Measurements from ENCODE around the gene FHOD3. TPM values are rescaled to one million over a fixed set of nuclear protein-coding genes. Genes with fewer than 3 reads are reported as not detected.

Gene FHOD3
- total RNA-seq, 1 donor = 13.0 TPM

DNA sequence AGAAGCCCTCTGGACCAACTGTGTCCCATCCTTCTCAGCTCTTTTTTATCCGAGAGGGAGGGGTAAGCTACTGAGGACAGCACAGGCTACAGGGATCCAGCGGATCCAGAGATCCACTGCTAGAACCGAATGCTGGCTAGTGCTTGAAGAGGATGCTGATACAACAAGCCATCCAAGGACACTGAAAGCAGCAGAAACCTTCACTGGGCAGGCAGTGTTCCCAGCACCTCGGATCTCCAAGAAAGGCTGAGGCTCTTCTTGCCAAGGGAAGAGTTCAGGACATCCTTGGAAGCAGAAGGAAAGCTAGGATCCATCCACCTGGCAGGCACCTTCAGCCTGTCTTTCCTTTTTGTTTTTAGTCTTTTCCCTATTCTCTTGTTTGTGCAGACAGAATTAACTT is 13.2 kb upstream of the FHOD3 start:
- Histone ChIP-seq H3K4me3 (ENCODE audit: insufficient read depth, low read length) (no peak overlapping the region), H2AFZ (ENCODE audit: low read length) (peak overlapping the region; percentile 18), H3K79me2 (ENCODE audit: insufficient read depth, low read length) (no peaks in the 10 kb centered on the region), H3K36me3 (ENCODE audit: insufficient read depth, low read length) (no peaks in the 10 kb centered on the region), H4K20me1 (ENCODE audit: insufficient read depth, low read length) (no peaks in the 10 kb centered on the region), H3K4me2 (ENCODE audit: insufficient read depth, low read length) (peak overlapping the region; percentile 15), H3K9me3 (ENCODE audit: low read depth, low read length) (peaks cover 2% of the 10 kb centered on the region), H3K4me1 (ENCODE audit: insufficient read depth, low read length) (no peaks in the 10 kb centered on the region), H3K27ac (ENCODE audit: low read depth, low read length) (no peak overlapping the region), H3K27me3 (ENCODE audit: insufficient read depth, low read length) (peaks cover 7% of the 10 kb centered on the region)
- no peak for TF ChIP-seq CTCF (IDR thresholded peaks at IDR 0.05; ENCODE audit: extremely low read depth, low read depth, low read length)
- DNase-seq (ENCODE audit: insufficient read length, low spot score, missing footprints) = no peak

GRCh38 chr18:36284671-36285295 is 12.7 kb upstream of the FHOD3 start:
- Histone ChIP-seq H3K4me2 (ENCODE audit: insufficient read depth, low read length) (peak overlapping the region; percentile 15), H3K27ac (ENCODE audit: low read depth, low read length) (no peak overlapping the region), H3K27me3 (ENCODE audit: insufficient read depth, low read length) (peaks cover 3% of the 10 kb centered on the region), H3K4me1 (ENCODE audit: insufficient read depth, low read length) (no peaks in the 10 kb centered on the region), H2AFZ (ENCODE audit: low read length) (no peak overlapping the region), H3K4me3 (ENCODE audit: insufficient read depth, low read length) (no peak overlapping the region), H3K9me3 (ENCODE audit: low read depth, low read length) (peaks cover 2% of the 10 kb centered on the region), H3K79me2 (ENCODE audit: insufficient read depth, low read length) (no peaks in the 10 kb centered on the region), H3K36me3 (ENCODE audit: insufficient read depth, low read length) (no peaks in the 10 kb centered on the region), H4K20me1 (ENCODE audit: insufficient read depth, low read length) (no peaks in the 10 kb centered on the region)
- DNase-seq (ENCODE audit: insufficient read length, low spot score, missing footprints) = no peak
- peak; percentile 87 for TF ChIP-seq CTCF (IDR thresholded peaks at IDR 0.05; ENCODE audit: extremely low read depth, low read depth, low read length)

DNA sequence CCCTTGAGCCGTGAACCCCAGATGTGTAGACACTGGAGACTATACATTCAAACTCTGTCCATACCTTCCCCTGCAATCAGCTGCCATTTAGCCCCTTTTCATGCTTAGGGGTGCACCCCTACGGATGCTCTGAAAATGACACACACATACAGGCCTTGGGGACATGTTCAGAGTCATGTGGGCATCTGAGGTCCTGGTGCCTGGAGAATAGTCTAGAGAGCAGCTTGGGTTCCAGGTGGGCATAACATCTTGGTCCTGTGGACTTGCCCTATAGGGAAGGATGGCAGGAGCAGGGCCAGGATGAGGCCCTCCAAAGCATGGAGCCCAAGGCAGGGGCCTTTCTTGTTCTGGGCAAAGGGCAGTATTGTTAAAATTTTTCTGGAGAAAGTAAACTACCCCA is 9.9 kb upstream of the FHOD3 start:
- Histone ChIP-seq H4K20me1 (ENCODE audit: insufficient read depth, low read length) (no peaks in the 10 kb centered on the region), H3K79me2 (ENCODE audit: insufficient read depth, low read length) (no peaks in the 10 kb centered on the region), H3K36me3 (ENCODE audit: insufficient read depth, low read length) (no peaks in the 10 kb centered on the region), H3K4me1 (ENCODE audit: insufficient read depth, low read length) (no peaks in the 10 kb centered on the region), H3K27ac (ENCODE audit: low read depth, low read length) (no peak overlapping the region), H2AFZ (ENCODE audit: low read length) (no peak overlapping the region), H3K9me3 (ENCODE audit: low read depth, low read length) (peaks cover 2% of the 10 kb centered on the region), H3K4me2 (ENCODE audit: insufficient read depth, low read length) (no peak overlapping the region), H3K27me3 (ENCODE audit: insufficient read depth, low read length) (no peaks in the 10 kb centered on the region), H3K4me3 (ENCODE audit: insufficient read depth, low read length) (no peak overlapping the region)
- no peak for TF ChIP-seq CTCF (IDR thresholded peaks at IDR 0.05; ENCODE audit: extremely low read depth, low read depth, low read length)
- DNase-seq (ENCODE audit: insufficient read length, low spot score, missing footprints) = no peak

DNA sequence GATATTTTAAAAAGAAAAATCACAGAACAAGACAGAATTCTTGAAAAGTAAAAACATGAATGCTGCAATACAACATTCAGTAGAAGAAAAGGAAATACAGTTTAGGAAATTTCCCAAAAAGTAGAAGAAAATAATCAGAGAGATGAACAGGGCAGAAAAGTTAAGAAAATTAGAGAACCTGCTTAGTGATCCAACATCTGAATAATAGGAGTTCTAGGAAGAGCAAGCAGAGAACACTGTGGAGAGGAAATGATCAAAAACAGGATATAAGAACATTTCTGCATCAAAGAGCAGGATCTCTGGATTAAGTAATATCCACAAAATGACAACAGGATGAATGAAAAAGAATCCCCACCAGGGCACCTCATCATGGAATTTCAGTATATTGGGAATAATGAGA is 8.8 kb upstream of the FHOD3 start:
- no peaks in the 10 kb centered on the region for H3K36me3 ChIP-seq (ENCODE audit: insufficient read depth, low read length)
- no peak overlapping the region for H3K4me2 ChIP-seq (ENCODE audit: insufficient read depth, low read length)
- H3K79me2 ChIP-seq (ENCODE audit: insufficient read depth, low read length) = no peaks in the 10 kb centered on the region
- no peaks in the 10 kb centered on the region for H3K4me1 ChIP-seq (ENCODE audit: insufficient read depth, low read length)
- no peaks in the 10 kb centered on the region for H3K27me3 ChIP-seq (ENCODE audit: insufficient read depth, low read length)
- H3K4me3 ChIP-seq (ENCODE audit: insufficient read depth, low read length) = no peak overlapping the region
- H2AFZ ChIP-seq (ENCODE audit: low read length) = no peak overlapping the region
- TF ChIP-seq CTCF (IDR thresholded peaks at IDR 0.05; ENCODE audit: extremely low read depth, low read depth, low read length) = no peak
- no peak for DNase-seq (ENCODE audit: insufficient read length, low spot score, missing footprints)
- H3K27ac ChIP-seq (ENCODE audit: low read depth, low read length) = no peak overlapping the region
- H4K20me1 ChIP-seq (ENCODE audit: insufficient read depth, low read length) = no peaks in the 10 kb centered on the region
- H3K9me3 ChIP-seq (ENCODE audit: low read depth, low read length) = peaks cover 2% of the 10 kb centered on the region
